Measurements from ENCODE around the gene TSACC.

Gene TSACC

GRCh38 chr1:156391366-156391677 is 53.0 kb downstream of the TSACC start:
- no peak overlapping the region for H3K27ac ChIP-seq
- no peak for TF ChIP-seq CTCF (IDR thresholded peaks at IDR 0.05; ENCODE audit: low read depth, low read length, missing control alignments)
- peaks cover 35% of the 10 kb centered on the region for H3K27me3 ChIP-seq (replicated peaks)
- in situ Hi-C loops (cut with HindIII; ENCODE audit: low pct_ligation_motif_present, low sequenced_read_pairs): no loop called here
- DNase-seq: no peak
- no peaks in the 10 kb centered on the region for H3K36me3 ChIP-seq (replicated peaks)
- H3K4me3 ChIP-seq (ENCODE audit: low read depth, low read length): no peak overlapping the region

GRCh38 chr1:156391701-156392100 is 53.4 kb downstream of the TSACC start:
- no peak for TF ChIP-seq CTCF (IDR thresholded peaks at IDR 0.05; ENCODE audit: low read depth, low read length, missing control alignments)
- H3K27ac ChIP-seq: no peak overlapping the region
- H3K36me3 ChIP-seq (replicated peaks): no peaks in the 10 kb centered on the region
- H3K27me3 ChIP-seq (replicated peaks): peaks cover 35% of the 10 kb centered on the region
- no peak overlapping the region for H3K4me3 ChIP-seq (ENCODE audit: low read depth, low read length)
- in situ Hi-C loops (cut with HindIII; ENCODE audit: low pct_ligation_motif_present, low sequenced_read_pairs): no loop called here
- no peak for DNase-seq

- no peak overlapping the region for H3K4me3 ChIP-seq (ENCODE audit: low read depth, low read length)
- in situ Hi-C loops (cut with HindIII; ENCODE audit: low pct_ligation_motif_present, low sequenced_read_pairs): no loop called here
- no peaks in the 10 kb centered on the region for H3K36me3 ChIP-seq (replicated peaks)
- H3K27me3 ChIP-seq (replicated peaks): peaks cover 33% of the 10 kb centered on the region
- no peak for DNase-seq
- TF ChIP-seq CTCF (IDR thresholded peaks at IDR 0.05; ENCODE audit: low read depth, low read length, missing control alignments): no peak
- no peak overlapping the region for H3K27ac ChIP-seq
Measured at GRCh38 chr1:156392452-156392853, 54.1 kb downstream of the TSACC start.

- TF ChIP-seq CTCF (IDR thresholded peaks at IDR 0.05; ENCODE audit: low read depth, low read length, missing control alignments): no peak
- in situ Hi-C loops (cut with HindIII; ENCODE audit: low pct_ligation_motif_present, low sequenced_read_pairs): no loop called here
- DNase-seq: no peak
- H3K27me3 ChIP-seq (replicated peaks): peaks cover 26% of the 10 kb centered on the region
- no peak overlapping the region for H3K27ac ChIP-seq
- H3K4me3 ChIP-seq (ENCODE audit: low read depth, low read length): no peak overlapping the region
- no peaks in the 10 kb centered on the region for H3K36me3 ChIP-seq (replicated peaks)
Measured at GRCh38 chr1:156393095-156393494, 54.8 kb downstream of the TSACC start.

GRCh38 chr1:156394082-156394481 is 55.8 kb downstream of the TSACC start:
- no peak overlapping the region for H3K27ac ChIP-seq
- in situ Hi-C loops (cut with HindIII; ENCODE audit: low pct_ligation_motif_present, low sequenced_read_pairs): no loop called here
- no peaks in the 10 kb centered on the region for H3K36me3 ChIP-seq (replicated peaks)
- DNase-seq: no peak
- no peak overlapping the region for H3K4me3 ChIP-seq (ENCODE audit: low read depth, low read length)
- no peak for TF ChIP-seq CTCF (IDR thresholded peaks at IDR 0.05; ENCODE audit: low read depth, low read length, missing control alignments)
- peaks cover 16% of the 10 kb centered on the region for H3K27me3 ChIP-seq (replicated peaks)

- DNase-seq: no peak
- no peaks in the 10 kb centered on the region for H3K36me3 ChIP-seq (replicated peaks)
- no peak overlapping the region for H3K27ac ChIP-seq
- TF ChIP-seq CTCF (IDR thresholded peaks at IDR 0.05; ENCODE audit: low read depth, low read length, missing control alignments): no peak
- H3K27me3 ChIP-seq (replicated peaks): peaks cover 10% of the 10 kb centered on the region
- no peak overlapping the region for H3K4me3 ChIP-seq (ENCODE audit: low read depth, low read length)
- in situ Hi-C loops (cut with HindIII; ENCODE audit: low pct_ligation_motif_present, low sequenced_read_pairs): no loop called here
Measured at GRCh38 chr1:156394835-156395461, 56.6 kb downstream of the TSACC start.
